ENCODE measurements around the gene INS. TPM values are rescaled to one million over a fixed set of nuclear protein-coding genes. Genes with fewer than 3 reads are reported as not detected.
A peak's percentile ranks its signal among the peaks of the same experiment; 100 is the strongest.

Gene INS
- total and polyA plus RNA-seq, 2 of the 8 experiments (the other 6 are each of a cell fraction or from before 2014, with no cell fraction given): not detected

DNA sequence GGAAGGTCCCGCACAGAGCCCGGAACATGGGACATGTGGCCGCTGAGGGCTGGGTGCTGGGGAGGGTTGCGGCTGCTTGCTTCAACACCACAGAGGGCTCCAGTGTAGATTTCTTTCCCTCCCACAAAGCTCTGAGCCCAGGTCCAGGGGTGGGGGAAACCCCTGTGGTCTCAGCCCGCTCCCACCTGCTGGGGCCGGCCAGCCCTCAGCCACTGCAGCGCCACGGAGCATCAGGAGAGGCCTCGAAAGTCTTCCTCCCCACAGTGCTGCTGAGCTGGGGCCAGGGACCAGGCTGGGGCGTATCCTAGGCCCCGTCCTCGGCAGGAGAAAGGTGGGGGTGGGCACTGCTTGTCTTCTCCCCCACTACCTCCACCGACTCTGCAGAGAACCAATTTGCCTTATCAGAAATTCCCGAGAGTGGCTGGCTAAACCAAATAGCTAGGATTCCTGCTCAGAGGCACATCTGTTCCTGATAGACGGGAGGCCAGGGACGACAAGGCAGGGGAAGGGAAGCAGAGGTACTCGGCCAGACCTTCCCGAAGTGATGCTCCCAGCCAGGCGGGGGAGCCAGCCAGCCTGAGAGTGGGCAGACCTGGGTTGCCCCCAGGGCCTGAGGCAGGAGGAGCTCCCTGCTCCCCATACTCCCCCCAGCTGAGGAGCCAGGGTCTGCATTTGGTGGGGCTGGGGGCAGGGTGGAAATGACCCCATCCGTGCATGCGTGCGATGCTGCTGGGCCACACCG, 40.5 kb downstream of the INS start:
- Histone ChIP-seq H3K27ac (ENCODE audit: low read depth, low read length) (no peak overlapping the region), H3K23ac (ENCODE audit: insufficient read length) (no peak overlapping the region), H3K23me2 (ENCODE audit: low read depth, low read length) (peaks cover 6% of the 10 kb centered on the region; the same call in 1 of the 2 replicates), H2BK15ac (ENCODE audit: low read length) (no peak overlapping the region), H3K14ac (ENCODE audit: insufficient read length) (no peak overlapping the region), H3K36me3 (ENCODE audit: control insufficient read depth in 2 of 4, insufficient read depth in 4 of 4, low read length in 3 of 4) (no peaks in the 10 kb centered on the region), H4K8ac (ENCODE audit: extremely low read depth, insufficient read depth, low read length) (no peak overlapping the region), H4K5ac (ENCODE audit: insufficient read length, low read depth, low read length) (no peak overlapping the region), H2BK20ac (ENCODE audit: low read length) (no peak overlapping the region), H3K4me3 (ENCODE audit: extremely low read depth in 1 of 4, insufficient read depth in 2 of 4, low read depth in 3 of 4, low read length in 4 of 4) (no peak overlapping the region), H3K9ac (replicated peaks in 1 of 4; ENCODE audit: extremely low read depth in 1 of 4, low read depth in 3 of 4, low read length in 3 of 4) (no peak overlapping the region), H3K18ac (ENCODE audit: extremely low read depth, low read length) (no peak overlapping the region; the same call in 1 of the 2 replicates), H3K79me2 (ENCODE audit: control insufficient read depth in 1 of 2, insufficient read depth in 2 of 2, low read length in 2 of 2) (no peaks in the 10 kb centered on the region), H4K20me1 (replicated peaks in 1 of 2; ENCODE audit: control insufficient read depth in 1 of 2, insufficient read depth in 2 of 2, low read length in 2 of 2) (peaks cover 0 to 1% of the 10 kb centered on the region in 2 experiments), H2BK12ac (ENCODE audit: low read depth, low read length) (no peak overlapping the region), H2BK120ac (replicated peaks; ENCODE audit: low read depth, low read length) (no peak overlapping the region), H4K91ac (replicated peaks; ENCODE audit: insufficient read length, low read length) (no peak overlapping the region), H3K9me3 (ENCODE audit: insufficient read depth in 2 of 2, low read depth in 1 of 2, low read length in 1 of 2) (peaks cover 8 to 13% of the 10 kb centered on the region in 2 experiments), H2AFZ (ENCODE audit: low read length) (no peak overlapping the region), H3K56ac (replicated peaks; ENCODE audit: insufficient read length, low read depth, low read length) (peak overlapping the region; percentile 39), H2AK5ac (ENCODE audit: low read depth, low read length) (no peak overlapping the region), H2BK5ac (ENCODE audit: low read depth, low read length) (no peak overlapping the region), H3K4me2 (ENCODE audit: insufficient read depth in 1 of 2, low read depth in 2 of 2, low read length in 2 of 2) (no peak overlapping the region), H3K27me3 (replicated peaks in 1 of 4; ENCODE audit: control insufficient read depth in 3 of 4, extremely low read depth in 1 of 4, insufficient read depth in 3 of 4, low read length in 3 of 4) (no peaks in the 10 kb centered on the region; a peak in 1 of 7 replicates), H3K4ac (replicated peaks; ENCODE audit: insufficient read length, low read depth, low read length) (no peak overlapping the region), H3K4me1 (replicated peaks in 1 of 4; ENCODE audit: control insufficient read depth in 3 of 4, insufficient read depth in 4 of 4, low read length in 3 of 4) (peaks cover 0 to 5% (median 0%) of the 10 kb centered on the region in 4 experiments; a peak in 1 of 7 replicates), H3K79me1 (ENCODE audit: low read depth, low read length) (no peaks in the 10 kb centered on the region)
- ChIA-PET CTCF (ENCODE audit: partially characterized antibody) (interaction anchor here (0.6 to 3.0 kb wide), 11 partner anchors 9 to 83 kb away, joined by 3 to 21 read pairs (median 4); no protein-coding TSS in a partner anchor), POLR2A (ENCODE audit: partially characterized antibody) (interaction anchor here (0.9 to 1.5 kb wide), 3 partner anchors 10 to 24 kb away, joined by 4 to 5 read pairs (median 4); no protein-coding TSS in a partner anchor)
- FAIRE-seq (no peak), DNase-seq (ENCODE audit: low read depth in 1 of 2, low spot score in 2 of 2) (peak in 1 of 2 experiments; percentile 47)
- TF ChIP-seq POLR2AphosphoS5 (IDR thresholded peaks at IDR 0.05; ENCODE audit: low read depth, low read length): no peak
- TF ChIP-seq, protein P1, sequence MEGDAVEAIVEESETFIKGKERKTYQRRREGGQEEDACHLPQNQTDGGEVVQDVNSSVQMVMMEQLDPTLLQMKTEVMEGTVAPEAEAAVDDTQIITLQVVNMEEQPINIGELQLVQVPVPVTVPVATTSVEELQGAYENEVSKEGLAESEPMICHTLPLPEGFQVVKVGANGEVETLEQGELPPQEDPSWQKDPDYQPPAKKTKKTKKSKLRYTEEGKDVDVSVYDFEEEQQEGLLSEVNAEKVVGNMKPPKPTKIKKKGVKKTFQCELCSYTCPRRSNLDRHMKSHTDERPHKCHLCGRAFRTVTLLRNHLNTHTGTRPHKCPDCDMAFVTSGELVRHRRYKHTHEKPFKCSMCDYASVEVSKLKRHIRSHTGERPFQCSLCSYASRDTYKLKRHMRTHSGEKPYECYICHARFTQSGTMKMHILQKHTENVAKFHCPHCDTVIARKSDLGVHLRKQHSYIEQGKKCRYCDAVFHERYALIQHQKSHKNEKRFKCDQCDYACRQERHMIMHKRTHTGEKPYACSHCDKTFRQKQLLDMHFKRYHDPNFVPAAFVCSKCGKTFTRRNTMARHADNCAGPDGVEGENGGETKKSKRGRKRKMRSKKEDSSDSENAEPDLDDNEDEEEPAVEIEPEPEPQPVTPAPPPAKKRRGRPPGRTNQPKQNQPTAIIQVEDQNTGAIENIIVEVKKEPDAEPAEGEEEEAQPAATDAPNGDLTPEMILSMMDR (IDR thresholded peaks at IDR 0.05; ENCODE audit: control extremely low read depth in 1 of 3, insufficient read depth in 1 of 3, low read depth in 1 of 3, low read length in 3 of 3): peak; percentile 22 to 25 (median 22); a peak in 3 of 4 replicates
- no peak for TF ChIP-seq EP300 (IDR thresholded peaks at IDR 0.05; ENCODE audit: borderline replicate concordance in 1 of 2, low read depth in 2 of 2, low read length in 2 of 2)
- TF ChIP-seq SIRT6 (IDR thresholded peaks at IDR 0.05; ENCODE audit: low read length): no peak
- no peak for TF ChIP-seq BACH1 (IDR thresholded peaks at IDR 0.05; ENCODE audit: low read length)
- TF ChIP-seq RFX5 (IDR thresholded peaks at IDR 0.05; ENCODE audit: borderline replicate concordance, low read depth, low read length): no peak
- TF ChIP-seq RAD21 (IDR thresholded peaks at IDR 0.05 in 1 of 2, conservative IDR thresholded peaks at IDR 0.05 in 1 of 2; ENCODE audit: low read depth in 2 of 2, low read length in 2 of 2): 0 out of 4 replicates have a peak, but pooled peaks of 1 of the 2 experiments have one; percentile 3
- WGBS, 2 experiments (ENCODE audit: extremely low coverage in 1 of 2, insufficient coverage in 1 of 2, insufficient read length in 1 of 2, insufficient replicate concordance in 2 of 2, low coverage in 1 of 2, low lambda C conversion rate in 2 of 2, missing lambda C conversion rate in 1 of 2): 76% methylated on average over 14 of the region's 23 CpGs; no CpG with 5 or more reads in 1 of the 2 experiments

Measured in H1 (cell line).